Spleen (tissue), 7 donors: ENCODE measurements around the gene KSR1.

Experiments
- CTCF ChIP-seq, 11 experiments: fragments of 200-600 bp in 7 of 11; fragments of 450-650 bp in 4 of 11; sonication (generic) in 4 of 11; IDR thresholded peaks in 8 of 11; conservative IDR thresholded peaks in 3 of 11; 1 replicate in 7 of 11; 2 replicates in 4 of 11; pipeline versions ENCODE4 v1.4.0 to v1.8.0; 2016 to 2021; ENCODE audit warnings: antibody characterized with exemption in 11 of 11, inconsistent platforms in 4 of 11, mild to moderate bottlenecking in 1 of 11
- POLR2A ChIP-seq, 3 donors: fragments of 450-650 bp; IDR thresholded peaks; one replicate each; pipeline ENCODE4 v1.5.1; 2017; ENCODE audit warnings: antibody characterized with exemption in 3 of 3, mild to moderate bottlenecking in 1 of 3
- donor health status: DM: no; HTN: no; CAD: no; lungs with moderate emphysema.
- donor health status: DM: no; HTN: no; CAD: no.
- donor health status: DM: no; HTN: no; CAD: no.

- TF ChIP-seq CTCF (IDR thresholded peaks at IDR 0.05 in 8 of 11, conservative IDR thresholded peaks at IDR 0.05 in 3 of 11) (no peak), POLR2A (IDR thresholded peaks at IDR 0.05) (no peak)
Observed at GRCh38 chr17:27596096-27596495, 139.8 kb downstream of the KSR1 start.
